ENCODE measurements around the gene P2RX6.

DNA sequence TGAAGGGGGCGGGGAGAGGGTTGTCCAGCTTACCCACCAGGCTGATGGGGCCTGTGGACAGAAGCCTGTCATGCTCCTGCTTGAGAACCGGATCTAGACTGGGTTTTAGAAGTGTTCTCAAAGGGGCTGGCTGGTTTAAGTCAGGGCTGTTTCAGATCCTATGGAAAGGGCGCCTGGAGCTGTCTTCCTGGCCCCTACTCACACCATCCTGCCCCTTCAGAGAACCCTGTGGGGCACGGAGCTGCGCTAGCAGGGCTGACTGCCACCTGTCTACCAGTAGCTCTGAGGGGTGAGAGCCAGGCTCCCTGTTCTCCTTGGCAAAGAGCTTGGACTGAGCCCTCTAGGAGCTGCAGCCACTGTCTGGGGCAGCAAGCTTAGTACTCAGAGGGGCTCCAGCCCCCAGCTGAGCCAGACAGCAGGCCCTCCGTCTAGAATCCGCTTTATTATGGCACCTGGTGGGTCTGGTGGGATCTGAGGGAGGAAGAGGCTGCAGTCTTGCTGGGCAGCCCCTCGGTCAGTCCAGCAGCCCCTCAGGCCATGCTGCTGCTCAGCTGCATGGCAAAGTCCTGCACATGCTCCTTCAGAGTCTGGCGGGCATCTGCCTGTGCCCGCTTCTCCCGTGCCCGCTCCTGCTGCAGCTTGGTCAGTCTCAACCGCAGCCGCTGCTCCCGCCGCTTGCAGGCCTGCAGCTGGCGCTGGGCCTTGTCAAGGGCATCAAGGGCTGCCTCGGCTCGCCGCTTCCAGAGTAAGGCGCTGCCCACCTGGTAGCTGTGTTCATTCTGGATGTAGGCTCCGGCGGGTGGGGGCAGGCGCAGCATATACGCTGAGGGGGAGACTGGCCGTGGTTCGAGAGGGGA, 15.4 kb upstream of the P2RX6 start:
- TF ChIP-seq, protein P1, sequence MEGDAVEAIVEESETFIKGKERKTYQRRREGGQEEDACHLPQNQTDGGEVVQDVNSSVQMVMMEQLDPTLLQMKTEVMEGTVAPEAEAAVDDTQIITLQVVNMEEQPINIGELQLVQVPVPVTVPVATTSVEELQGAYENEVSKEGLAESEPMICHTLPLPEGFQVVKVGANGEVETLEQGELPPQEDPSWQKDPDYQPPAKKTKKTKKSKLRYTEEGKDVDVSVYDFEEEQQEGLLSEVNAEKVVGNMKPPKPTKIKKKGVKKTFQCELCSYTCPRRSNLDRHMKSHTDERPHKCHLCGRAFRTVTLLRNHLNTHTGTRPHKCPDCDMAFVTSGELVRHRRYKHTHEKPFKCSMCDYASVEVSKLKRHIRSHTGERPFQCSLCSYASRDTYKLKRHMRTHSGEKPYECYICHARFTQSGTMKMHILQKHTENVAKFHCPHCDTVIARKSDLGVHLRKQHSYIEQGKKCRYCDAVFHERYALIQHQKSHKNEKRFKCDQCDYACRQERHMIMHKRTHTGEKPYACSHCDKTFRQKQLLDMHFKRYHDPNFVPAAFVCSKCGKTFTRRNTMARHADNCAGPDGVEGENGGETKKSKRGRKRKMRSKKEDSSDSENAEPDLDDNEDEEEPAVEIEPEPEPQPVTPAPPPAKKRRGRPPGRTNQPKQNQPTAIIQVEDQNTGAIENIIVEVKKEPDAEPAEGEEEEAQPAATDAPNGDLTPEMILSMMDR (IDR thresholded peaks at IDR 0.05), result no peak
- TF ChIP-seq ZFX (IDR thresholded peaks at IDR 0.05; ENCODE audit: borderline replicate concordance), result no peak
